HL-60 (cell line): ENCODE measurements around the gene TRPC4AP.
A peak's percentile ranks its signal among the peaks of the same experiment; 100 is the strongest.

Source experiments
- DNase-seq, 2 experiments: peaks; one replicate each; pipeline ENCODE4 v3.0.0-alpha.2; 2010 to 2020; ENCODE audit warnings: low read depth in 1 of 2, low spot score in 1 of 2
- H3K27ac ChIP-seq: fragments of 250-450 bp; sonication (Bioruptor Pico); replicated peaks from 2 replicates; pipeline ENCODE4 v1.5.1; 2020; ENCODE audit warnings: mild to moderate bottlenecking, moderate library complexity
- H3K27me3 ChIP-seq: fragments of 250-450 bp; sonication (Bioruptor Pico); 2 replicates; pipeline ENCODE4 v1.5.1; 2021; ENCODE audit warnings: mild to moderate bottlenecking, moderate library complexity; ENCODE audit not compliant: insufficient read depth, poor library complexity, severe bottlenecking
- H3K4me3 ChIP-seq: replicated peaks from 2 replicates; pipeline ENCODE4 v1.5.1; 2011; ENCODE audit warnings: mild to moderate bottlenecking, control low read depth, low read length; ENCODE audit not compliant: insufficient read depth
- CTCF ChIP-seq: IDR thresholded peaks from one replicate; pipeline ENCODE4 v1.5.1; 2011; ENCODE audit warnings: low read length, control low read depth, inconsistent platforms; ENCODE audit not compliant: insufficient read depth
- GABPA ChIP-seq: IDR thresholded peaks from 2 replicates; pipeline ENCODE4 v1.6.1; 2012; ENCODE audit warnings: low read depth
- POLR2AphosphoS5 ChIP-seq: IDR thresholded peaks from 2 replicates; pipeline ENCODE4 v1.6.1; 2012; ENCODE audit warnings: low read depth
- SPI1 ChIP-seq: IDR thresholded peaks from 2 replicates; pipeline ENCODE4 v1.6.1; 2012; ENCODE audit warnings: low read depth, mild to moderate bottlenecking, borderline replicate concordance
- TF ChIP-seq, protein P1 (sequence below): IDR thresholded peaks from 2 replicates; pipeline ENCODE4 v1.6.1; 2012; ENCODE audit warnings: low read depth; ENCODE audit not compliant: insufficient replicate concordance

TRPC4AP gene

GRCh38 chr20:34955231-34956040 lies 137.2 kb downstream of the TRPC4AP start, which contains the start of the genes GSS and MYH7B:
GSS (minus strand) TSS chr20:34955806; CDS start chr20:34951852, 3,954 bp downstream.
MYH7B (plus strand) TSS chr20:34955868; CDS start chr20:34978006, 22,138 bp downstream.
- Histone ChIP-seq H3K27me3 (no peaks in the 10 kb centered on the region), H3K4me3 (peak within 1 kb of the TSS; percentile 49), H3K27ac (peak within 1 kb of the TSS; percentile 86)
- TF ChIP-seq, protein P1, sequence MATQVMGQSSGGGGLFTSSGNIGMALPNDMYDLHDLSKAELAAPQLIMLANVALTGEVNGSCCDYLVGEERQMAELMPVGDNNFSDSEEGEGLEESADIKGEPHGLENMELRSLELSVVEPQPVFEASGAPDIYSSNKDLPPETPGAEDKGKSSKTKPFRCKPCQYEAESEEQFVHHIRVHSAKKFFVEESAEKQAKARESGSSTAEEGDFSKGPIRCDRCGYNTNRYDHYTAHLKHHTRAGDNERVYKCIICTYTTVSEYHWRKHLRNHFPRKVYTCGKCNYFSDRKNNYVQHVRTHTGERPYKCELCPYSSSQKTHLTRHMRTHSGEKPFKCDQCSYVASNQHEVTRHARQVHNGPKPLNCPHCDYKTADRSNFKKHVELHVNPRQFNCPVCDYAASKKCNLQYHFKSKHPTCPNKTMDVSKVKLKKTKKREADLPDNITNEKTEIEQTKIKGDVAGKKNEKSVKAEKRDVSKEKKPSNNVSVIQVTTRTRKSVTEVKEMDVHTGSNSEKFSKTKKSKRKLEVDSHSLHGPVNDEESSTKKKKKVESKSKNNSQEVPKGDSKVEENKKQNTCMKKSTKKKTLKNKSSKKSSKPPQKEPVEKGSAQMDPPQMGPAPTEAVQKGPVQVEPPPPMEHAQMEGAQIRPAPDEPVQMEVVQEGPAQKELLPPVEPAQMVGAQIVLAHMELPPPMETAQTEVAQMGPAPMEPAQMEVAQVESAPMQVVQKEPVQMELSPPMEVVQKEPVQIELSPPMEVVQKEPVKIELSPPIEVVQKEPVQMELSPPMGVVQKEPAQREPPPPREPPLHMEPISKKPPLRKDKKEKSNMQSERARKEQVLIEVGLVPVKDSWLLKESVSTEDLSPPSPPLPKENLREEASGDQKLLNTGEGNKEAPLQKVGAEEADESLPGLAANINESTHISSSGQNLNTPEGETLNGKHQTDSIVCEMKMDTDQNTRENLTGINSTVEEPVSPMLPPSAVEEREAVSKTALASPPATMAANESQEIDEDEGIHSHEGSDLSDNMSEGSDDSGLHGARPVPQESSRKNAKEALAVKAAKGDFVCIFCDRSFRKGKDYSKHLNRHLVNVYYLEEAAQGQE: peak; percentile 75
- TF ChIP-seq SPI1: no peak
- TF ChIP-seq POLR2AphosphoS5: peak; percentile 87
- DNase-seq: peak; percentile 93 to 97

DNA sequence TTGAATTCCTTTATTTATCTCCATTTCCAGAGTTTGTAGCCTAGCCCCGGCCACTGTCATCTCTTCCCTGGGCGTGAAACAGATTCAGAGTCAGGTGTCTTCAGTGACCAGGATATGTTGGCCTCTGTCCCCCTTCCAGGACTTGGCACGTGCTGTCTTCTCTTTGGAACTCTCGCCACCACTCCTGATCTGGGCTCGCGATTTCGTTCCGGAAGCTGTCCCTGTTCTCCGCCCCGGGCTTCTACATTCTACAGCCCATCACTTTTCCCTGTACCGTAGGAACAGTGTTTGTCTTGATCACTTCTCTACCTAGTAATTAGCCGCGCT lies 137.7 kb downstream of the TRPC4AP start:
- TF ChIP-seq SPI1 (no peak), POLR2AphosphoS5 (no peak), CTCF (no peak), GABPA (no peak)
- TF ChIP-seq, protein P1: no peak
- peak overlapping the region; percentile 49 for H3K4me3 ChIP-seq
- H3K27ac ChIP-seq: peak overlapping the region; percentile 86
- H3K27me3 ChIP-seq: no peaks in the 10 kb centered on the region
- no peak for DNase-seq

- no peak overlapping the region for H3K4me3 ChIP-seq
- TF ChIP-seq, protein P1: no peak
- no peak for TF ChIP-seq POLR2AphosphoS5
- TF ChIP-seq GABPA: no peak
- TF ChIP-seq CTCF: no peak
- TF ChIP-seq SPI1: no peak
- H3K27ac ChIP-seq: no peak overlapping the region
- no peaks in the 10 kb centered on the region for H3K27me3 ChIP-seq
- DNase-seq: no peak
These were observed 138.6 kb downstream of the TRPC4AP start for GRCh38 chr20:34953960-34954359.
